Right cardiac atrium (tissue), 5 donors: ENCODE measurements around the gene B4GALNT1. TPM values are rescaled to one million over a fixed set of nuclear protein-coding genes. Genes with fewer than 3 reads are reported as not detected.

Source experiments
- ATAC-seq, 2 donors: fragments of 200-7000 bp; cut with Tn5 transposase; one replicate each; pipeline versions ENCODE4 v1.8.0 to v1.9.1; 2020; ENCODE audit warnings: moderate library complexity in 2 of 2, mild to moderate bottlenecking in 1 of 2
- DNase-seq, 3 donors: peaks; one replicate each; pipeline ENCODE4 v3.0.0-alpha.2; 2020
- H3K27ac ChIP-seq: one replicate; pipeline ENCODE4 v1.5.1; 2013; ENCODE audit warnings: mild to moderate bottlenecking, low read length, control low read depth, moderate library complexity
- H3K27me3 ChIP-seq: one replicate; pipeline ENCODE4 v1.6.1; 2013; ENCODE audit not compliant: control insufficient read depth, insufficient read depth
- H3K4me1 ChIP-seq: one replicate; pipeline ENCODE4 v1.6.1; 2013; ENCODE audit warnings: low read length; ENCODE audit not compliant: control insufficient read depth, insufficient read depth
- H3K4me3 ChIP-seq: one replicate; pipeline ENCODE4 v1.5.1; 2013; ENCODE audit warnings: low read length, control low read depth
- H3K9me3 ChIP-seq: one replicate; pipeline ENCODE4 v1.6.1; 2013; ENCODE audit warnings: low read length; ENCODE audit not compliant: control insufficient read depth
- WGBS: extraction: QIAGEN DNeasy Blood & Tissue Kit; methylation state at CpG from one replicate; pipeline ENCODE4 v1.1.7; 2013; 5-methylcytosine and 5-hydroxymethylcytosine counted together
- intact Hi-C, 4 donors: fragments of 100-400 bp; cut with DNase I; formaldehyde crosslinking; loops; one replicate each; pipeline versions ENCODE4 v1.11.0 to v1.14.0; 2022 to 2023
- polyA plus RNA-seq: library from polyadenylated mRNA; stranded (reverse); fragments of 200-250 nt; gene quantifications from one replicate; pipeline ENCODE4 v1.2.3, GENCODE V29; 2013
- total RNA-seq, 4 donors: library from RNA; stranded (reverse); fragmentation: NEBNext Ultra II Directional; extraction: Animal tissue kit (Norgen Biotek cat#: 25700); gene quantifications; one replicate each; pipeline ENCODE4 v1.2.1, GENCODE V29; 2021
- donor health status: healthy with polysubstance abuse.
- donor health status: DM: no; HTN: yes; CAD: no.
- donor health status: DM: no; HTN: no; CAD: no.
- donor health status: DM: no; HTN: yes; CAD: no; lungs with severe emphysema.
- donor health status: DM: yes; HTN: yes; CAD: no.

B4GALNT1 gene
- total and polyA plus RNA-seq, 5 donors = 1.2 to 3.3 (median 2.3) TPM

DNA sequence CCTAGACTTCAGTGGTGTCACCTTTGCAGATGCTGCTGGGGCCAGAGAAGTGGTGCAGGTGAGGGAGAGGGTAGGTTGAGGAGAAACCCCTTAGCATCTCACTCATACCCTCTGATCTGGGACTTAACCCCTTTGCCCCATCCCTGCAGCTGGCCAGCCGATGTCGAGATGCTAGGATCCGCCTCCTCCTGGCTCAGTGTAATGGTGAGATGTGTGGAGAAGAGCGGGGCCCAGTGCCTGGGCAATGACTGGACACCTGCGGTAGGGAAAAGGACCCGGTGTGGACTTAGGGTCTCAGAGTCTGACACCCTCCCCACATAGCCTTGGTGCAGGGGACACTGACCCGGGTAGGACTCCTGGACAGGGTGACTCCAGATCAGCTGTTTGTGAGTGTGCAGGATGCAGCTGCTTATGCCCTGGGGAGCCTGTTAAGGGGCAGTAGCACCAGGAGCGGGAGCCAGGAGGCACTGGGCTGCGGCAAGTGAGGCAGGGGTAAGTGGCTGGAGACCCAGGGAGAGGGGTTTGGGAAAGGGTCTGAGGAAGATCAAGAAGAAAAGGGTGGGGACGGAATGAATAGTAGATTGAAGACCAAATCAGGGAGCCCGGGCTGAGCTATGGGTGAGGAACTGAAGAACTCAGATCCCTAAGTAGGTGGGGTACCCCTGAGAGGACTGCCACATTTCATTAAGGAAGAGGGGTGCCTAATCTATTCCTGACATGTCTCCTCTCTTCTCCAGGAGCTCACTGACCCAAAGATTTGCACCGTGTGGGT is 7.6 kb downstream of the B4GALNT1 start:
- no peaks in the 10 kb centered on the region for H3K9me3 ChIP-seq
- H3K27me3 ChIP-seq = no peaks in the 10 kb centered on the region
- intact Hi-C loops = loop anchor here in 1 of 4 donors (10.0 kb wide), 1 partner anchor 161 kb away; no protein-coding TSS in a partner anchor
- DNase-seq = peak in 1 of 3 donors; percentile 29
- H3K4me3 ChIP-seq = no peak overlapping the region
- no peak for ATAC-seq
- H3K27ac ChIP-seq = no peak overlapping the region
- no peaks in the 10 kb centered on the region for H3K4me1 ChIP-seq
- 83% methylated on average over 12 of the region's 12 CpGs for WGBS

DNA sequence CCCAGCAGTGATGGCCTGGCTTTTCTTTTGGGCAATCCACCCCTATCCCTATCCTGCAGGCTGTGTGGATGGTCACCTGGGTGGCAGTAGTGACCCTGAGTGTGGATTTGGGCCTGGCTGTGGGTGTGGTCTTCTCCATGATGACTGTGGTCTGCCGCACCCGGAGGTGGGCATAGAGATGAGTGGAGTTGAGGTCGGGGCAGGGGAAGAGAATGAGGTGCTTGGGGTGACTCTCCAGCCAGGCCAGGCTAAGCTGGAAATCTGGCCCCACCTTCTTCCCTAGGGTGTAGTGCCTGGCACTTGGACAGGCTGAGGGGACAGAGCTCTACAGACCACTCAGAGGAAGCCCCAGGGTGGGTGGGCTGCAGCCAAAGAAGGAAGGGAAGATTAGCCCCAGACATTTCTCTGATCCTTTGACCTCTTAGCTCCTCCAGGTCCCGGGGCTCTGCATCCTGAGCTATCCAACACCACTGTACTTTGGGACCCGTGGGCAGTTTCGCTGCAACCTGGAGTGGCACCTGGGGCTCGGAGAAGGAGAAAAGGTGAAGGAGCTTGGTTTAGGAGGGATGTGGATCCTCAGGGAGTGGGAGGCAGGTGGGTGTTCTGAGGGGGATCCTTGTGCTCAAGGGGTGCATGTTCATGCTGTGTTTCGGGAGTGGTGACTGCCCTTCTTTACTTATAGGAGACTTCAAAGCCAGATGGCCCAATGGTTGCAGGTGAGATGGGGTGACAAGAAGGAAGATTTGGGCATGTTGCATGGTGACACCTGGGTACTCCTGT is 8.4 kb downstream of the B4GALNT1 start:
- Histone ChIP-seq H3K4me1 (no peaks in the 10 kb centered on the region), H3K9me3 (no peaks in the 10 kb centered on the region), H3K27me3 (no peaks in the 10 kb centered on the region), H3K4me3 (no peak overlapping the region), H3K27ac (no peak overlapping the region)
- intact Hi-C loops = loop anchor here in 3 of 4 donors (5.0 to 10.0 kb wide), 2 partner anchors 42 to 160 kb away; no protein-coding TSS in a partner anchor
- WGBS = 81% methylated on average over 8 of the region's 8 CpGs
- no peak for DNase-seq
- no peak for ATAC-seq

DNA sequence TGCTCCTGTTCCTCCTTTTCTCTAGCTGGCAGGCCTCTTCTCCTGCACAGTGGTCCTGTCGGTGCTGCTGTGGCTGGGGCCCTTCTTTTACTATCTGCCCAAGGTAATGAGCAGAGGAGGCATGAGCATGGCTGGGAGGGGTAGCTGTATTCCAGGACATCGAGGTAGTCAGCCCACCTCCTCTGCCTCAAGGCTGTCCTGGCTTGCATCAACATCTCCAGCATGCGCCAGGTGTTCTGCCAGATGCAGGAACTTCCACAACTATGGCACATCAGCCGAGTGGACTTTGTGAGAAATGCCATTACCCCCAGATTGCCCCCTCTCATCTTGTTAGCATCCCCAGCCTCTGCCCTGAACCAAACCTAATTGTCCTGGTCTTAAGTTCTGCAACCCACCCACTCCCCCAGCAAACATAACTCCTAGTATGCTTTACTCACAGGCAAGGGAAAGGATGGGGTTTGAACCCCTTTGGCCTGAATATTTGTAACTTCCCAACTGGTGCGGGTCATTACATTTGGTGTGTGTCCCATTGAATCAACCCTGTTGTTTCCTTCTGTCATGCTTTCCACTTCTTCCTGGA is 9.1 kb downstream of the B4GALNT1 start:
- Histone ChIP-seq H3K4me3 (no peak overlapping the region), H3K4me1 (no peaks in the 10 kb centered on the region), H3K27ac (no peak overlapping the region), H3K9me3 (no peaks in the 10 kb centered on the region), H3K27me3 (no peaks in the 10 kb centered on the region)
- ATAC-seq (no peak), DNase-seq (no peak)
- intact Hi-C loops = loop anchor here in 3 of 4 donors (5.0 to 10.0 kb wide), 2 partner anchors 42 to 159 kb away; no protein-coding TSS in a partner anchor
- 75% methylated on average over 5 of the region's 5 CpGs for WGBS

DNA sequence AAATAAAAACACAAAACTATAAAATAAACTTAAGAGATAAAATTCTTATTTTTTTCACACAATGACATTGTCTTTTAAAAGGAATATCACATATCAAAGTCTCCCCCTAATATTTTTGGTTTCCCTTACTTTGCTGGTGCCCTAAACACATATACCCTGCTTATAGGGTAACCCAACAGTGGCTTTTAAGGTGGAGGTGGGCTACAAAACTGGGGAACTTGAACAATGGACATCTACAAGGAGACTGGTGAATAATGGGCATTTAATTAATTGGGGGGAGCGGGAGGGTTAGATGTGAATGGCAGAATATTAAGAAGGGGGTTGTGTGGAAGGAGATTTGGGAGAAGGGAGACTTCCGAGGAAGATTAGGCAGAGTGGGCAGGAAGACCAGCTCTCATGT is 9.6 kb downstream of the B4GALNT1 start:
- DNase-seq (no peak), ATAC-seq (no peak)
- Histone ChIP-seq H3K4me3 (no peak overlapping the region), H3K4me1 (no peaks in the 10 kb centered on the region), H3K9me3 (no peaks in the 10 kb centered on the region), H3K27ac (no peak overlapping the region), H3K27me3 (no peaks in the 10 kb centered on the region)
- WGBS = 89% methylated on average over 2 of the region's 2 CpGs
- intact Hi-C loops = loop anchor here in 3 of 4 donors (5.0 to 10.0 kb wide), 2 partner anchors 41 to 159 kb away; no protein-coding TSS in a partner anchor

DNA sequence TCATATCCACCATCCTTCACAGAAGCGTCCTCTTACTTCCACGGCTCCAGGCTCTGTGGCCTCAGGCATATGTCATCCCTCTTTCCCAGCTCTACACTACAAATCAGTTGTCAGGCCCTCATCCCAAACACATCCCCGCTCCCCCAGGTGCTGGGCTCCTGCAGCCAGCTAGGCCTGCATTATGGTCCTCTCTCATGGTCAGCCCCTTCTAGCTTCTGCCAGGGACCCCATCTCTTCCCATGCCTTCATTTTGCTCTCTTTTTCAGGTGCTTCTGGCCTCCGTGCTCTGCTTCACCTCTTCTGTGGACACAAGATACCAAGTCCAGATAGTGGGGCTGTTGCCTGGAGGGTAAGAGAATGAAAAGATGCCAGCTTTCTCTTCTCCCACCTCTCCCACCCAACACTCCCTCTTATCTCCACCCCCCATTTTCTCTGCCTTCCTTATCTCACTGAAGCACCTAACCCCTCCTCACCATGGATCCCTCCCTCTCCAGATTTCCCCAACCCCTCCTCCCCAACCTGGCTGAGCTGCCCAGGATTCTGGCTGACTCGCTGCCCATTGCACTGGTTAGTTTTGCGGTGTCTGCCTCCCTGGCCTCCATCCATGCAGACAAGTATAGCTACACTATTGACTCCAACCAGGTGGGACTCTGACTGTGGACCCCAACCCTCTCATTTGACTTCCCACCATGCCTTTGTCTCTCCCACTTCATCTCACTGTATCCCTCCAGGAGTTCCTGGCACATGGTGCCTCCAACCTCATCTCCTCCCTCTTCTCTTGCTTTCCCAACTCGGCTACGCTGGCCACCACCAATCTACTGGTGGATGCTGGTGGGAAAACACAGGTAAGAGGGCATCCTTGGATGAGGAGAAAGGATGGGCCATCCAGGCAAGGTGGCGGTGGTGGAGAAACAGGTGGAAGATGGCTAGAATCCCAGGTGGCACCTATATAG is 10.4 kb downstream of the B4GALNT1 start:
- Histone ChIP-seq H3K27me3 (no peaks in the 10 kb centered on the region), H3K4me1 (no peaks in the 10 kb centered on the region), H3K4me3 (no peak overlapping the region), H3K27ac (no peak overlapping the region), H3K9me3 (no peaks in the 10 kb centered on the region)
- ATAC-seq (no peak), DNase-seq (no peak)
- WGBS = 89% methylated on average over 9 of the region's 9 CpGs
- intact Hi-C loops = loop anchor here (1.0 to 10.0 kb wide), 3 partner anchors 39 to 158 kb away; no protein-coding TSS in a partner anchor

DNA sequence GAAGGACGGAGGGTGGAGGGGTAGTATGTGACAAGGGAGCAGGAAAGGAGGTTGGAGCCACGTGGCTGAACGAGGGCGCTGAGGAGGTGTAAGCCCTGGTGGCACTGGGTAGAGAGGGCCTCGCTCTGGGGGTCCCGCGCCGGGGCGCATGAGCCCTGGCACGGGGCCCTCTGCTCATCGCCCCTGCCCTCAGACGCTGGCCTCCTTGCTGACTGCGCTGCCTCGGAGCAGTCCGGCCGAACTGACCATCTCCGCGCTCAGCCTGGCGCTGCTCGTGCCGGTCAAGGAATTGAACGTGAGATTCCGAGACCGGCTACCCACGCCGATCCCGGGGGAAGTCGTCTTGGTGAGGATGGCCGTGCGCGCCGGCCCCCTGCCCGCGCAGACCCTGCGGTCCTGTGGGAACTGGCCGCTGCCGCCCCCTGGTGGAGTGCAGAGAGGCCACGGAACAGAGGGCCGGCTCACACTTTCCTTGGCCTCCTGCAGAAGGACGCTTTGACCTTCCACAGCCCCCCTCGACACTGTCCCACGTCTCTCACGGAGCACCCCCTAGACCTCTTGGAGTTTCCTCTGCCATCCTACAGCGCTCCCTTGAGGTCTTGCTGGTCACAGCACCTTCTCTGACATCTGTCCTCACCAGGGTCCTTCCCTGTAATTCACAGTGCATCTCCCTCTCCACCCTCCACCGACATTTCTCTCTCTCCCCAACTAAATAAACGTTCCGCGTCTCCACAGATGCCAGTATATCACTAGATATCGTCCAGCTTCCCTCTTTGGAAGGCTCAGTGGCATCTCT is 11.3 kb downstream of the B4GALNT1 start:
- no peak overlapping the region for H3K27ac ChIP-seq
- peak; percentile 57 to 88 (median 88) for DNase-seq
- WGBS = 1% methylated on average over 49 of the region's 49 CpGs
- no peaks in the 10 kb centered on the region for H3K4me1 ChIP-seq
- H3K9me3 ChIP-seq = no peaks in the 10 kb centered on the region
- ATAC-seq = peak; percentile 74 to 78
- intact Hi-C loops = loop anchor here (1.0 to 10.0 kb wide), 4 partner anchors 37 to 157 kb away; no protein-coding TSS in a partner anchor
- H3K27me3 ChIP-seq = no peaks in the 10 kb centered on the region
- peak overlapping the region; percentile 8 for H3K4me3 ChIP-seq

DNA sequence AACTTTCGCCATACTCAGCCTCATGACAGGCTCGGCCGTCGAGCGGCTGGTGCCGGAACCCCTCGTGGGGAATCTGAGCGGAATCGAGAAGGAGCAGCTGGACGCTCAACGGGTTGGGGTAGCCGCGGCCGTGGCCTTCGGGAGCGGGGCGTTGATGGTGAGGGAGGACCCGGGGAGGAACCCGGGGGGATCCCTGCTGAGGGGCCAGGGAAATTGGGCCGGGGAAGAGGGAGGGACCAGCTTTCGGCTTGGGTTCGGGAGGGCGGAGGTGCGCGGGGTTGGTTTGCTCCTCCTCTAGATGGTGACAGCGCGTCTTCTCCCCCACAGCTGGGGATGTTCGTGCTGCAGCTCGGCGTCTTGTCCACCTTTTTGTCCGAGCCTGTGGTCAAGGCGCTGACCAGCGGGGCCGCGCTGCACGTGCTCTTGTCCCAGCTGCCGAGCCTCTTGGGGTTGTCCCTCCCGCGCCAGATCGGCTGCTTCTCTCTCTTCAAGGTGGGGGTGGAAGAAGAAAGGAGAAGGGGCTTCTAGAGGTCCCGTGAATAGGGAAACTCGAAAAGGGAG is 12.0 kb downstream of the B4GALNT1 start:
- Histone ChIP-seq H3K4me3 (peak overlapping the region; percentile 12), H3K9me3 (no peaks in the 10 kb centered on the region), H3K4me1 (no peaks in the 10 kb centered on the region), H3K27me3 (no peaks in the 10 kb centered on the region), H3K27ac (no peak overlapping the region)
- ATAC-seq (peak in 1 of 2 donors; percentile 10), DNase-seq (peak in 2 of 3 donors; percentile 62 to 69)
- intact Hi-C loops = loop anchor here in 3 of 4 donors (2.0 to 10.0 kb wide), 3 partner anchors 36 to 156 kb away; no protein-coding TSS in a partner anchor
- 4% methylated on average over 42 of the region's 42 CpGs for WGBS

DNA sequence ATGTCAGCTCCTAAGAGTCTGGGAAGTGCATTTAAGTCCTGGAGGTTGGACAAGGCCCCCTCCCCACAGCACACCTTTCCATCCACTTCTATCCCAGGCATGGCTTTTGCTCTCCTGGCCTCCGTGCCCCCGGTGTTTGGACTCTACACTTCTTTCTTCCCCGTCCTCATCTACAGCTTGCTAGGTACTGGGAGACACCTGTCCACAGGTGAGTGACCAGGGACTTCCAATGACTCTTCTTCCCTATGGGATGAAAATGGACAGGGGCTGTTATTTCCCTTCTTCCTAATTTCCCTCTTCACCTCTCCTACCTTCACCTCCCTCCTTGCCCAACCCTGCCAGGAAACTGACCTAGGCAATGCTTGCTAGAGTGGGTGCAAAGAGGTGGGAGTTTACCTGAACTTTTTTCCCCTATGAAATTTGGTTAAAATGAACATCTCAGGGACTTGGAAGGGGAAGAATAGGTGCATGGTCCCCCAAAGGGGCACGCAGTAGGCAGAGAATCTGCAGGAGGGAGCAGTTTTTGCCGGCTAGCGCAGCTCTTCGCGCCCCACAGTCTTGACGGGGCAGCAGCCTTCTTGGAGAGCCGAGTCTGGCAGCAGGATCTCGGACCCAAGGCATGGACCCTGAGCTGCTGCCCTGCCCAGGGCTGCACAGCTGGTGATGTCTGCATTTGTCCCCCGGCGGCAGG is 12.6 kb downstream of the B4GALNT1 start:
- Histone ChIP-seq H3K4me3 (peak overlapping the region; percentile 12), H3K27me3 (no peaks in the 10 kb centered on the region), H3K9me3 (no peaks in the 10 kb centered on the region), H3K4me1 (no peaks in the 10 kb centered on the region), H3K27ac (no peak overlapping the region)
- intact Hi-C loops = loop anchor here in 3 of 4 donors (2.0 to 10.0 kb wide), 3 partner anchors 36 to 156 kb away; no protein-coding TSS in a partner anchor
- WGBS = 43% methylated on average over 13 of the region's 13 CpGs
- no peak for ATAC-seq
- DNase-seq = no peak
